ENCODE measurements around the gene ADAMTS16.

DNA sequence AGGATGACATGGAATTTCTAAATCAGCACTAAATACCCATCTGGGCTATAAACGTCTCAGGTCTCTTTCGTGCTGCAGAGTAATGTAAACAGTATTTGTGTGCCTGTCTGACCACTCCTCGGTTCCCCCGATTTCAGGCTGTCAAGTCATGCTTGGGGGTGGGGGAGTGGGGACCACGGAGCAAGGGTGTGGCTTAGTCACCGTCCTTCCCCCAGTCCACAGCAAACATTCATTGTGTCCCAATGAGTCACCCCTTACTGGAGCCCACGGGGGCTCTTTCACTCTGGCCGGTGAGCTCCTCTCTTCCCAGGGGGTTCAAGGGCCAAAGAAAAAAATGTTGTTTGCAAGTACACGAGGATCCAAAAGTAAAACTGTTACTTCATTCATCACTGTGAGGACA is 210.0 kb downstream of the ADAMTS16 start:
- TF ChIP-seq EZH2 (IDR thresholded peaks at IDR 0.05) (no peak), POLR2AphosphoS5 (IDR thresholded peaks at IDR 0.05; ENCODE audit: borderline replicate concordance, low read depth, low read length) (no peak)
